HFFc6 (cell line): ENCODE results near the gene KLHL30. TPM values are rescaled to one million over a fixed set of nuclear protein-coding genes. Genes with fewer than 3 reads are reported as not detected.

Source experiments
- DNase-seq: peaks from one replicate; pipeline ENCODE4 v3.0.0-alpha.2; 2018
- H3K27ac Mint-ChIP-seq: 2 replicates; pipeline ENCODE4 v1.8.0; 2020; ENCODE audit warnings: mild to moderate bottlenecking, mixed read lengths
- H3K27me3 Mint-ChIP-seq: 2 replicates; pipeline ENCODE4 v1.8.0; 2021; ENCODE audit warnings: mild to moderate bottlenecking, moderate library complexity, mixed read lengths; ENCODE audit not compliant: insufficient read depth
- H3K36me3 Mint-ChIP-seq: 2 replicates; pipeline ENCODE4 v1.8.0; 2021; ENCODE audit warnings: low read depth, mixed read lengths
- H3K4me1 Mint-ChIP-seq: 2 replicates; pipeline ENCODE4 v1.8.0; 2020; ENCODE audit warnings: low read depth, mixed read lengths
- H3K4me3 Mint-ChIP-seq: 2 replicates; pipeline ENCODE4 v1.8.0; 2020; ENCODE audit warnings: mild to moderate bottlenecking, moderate library complexity, mixed read lengths
- H3K9me3 Mint-ChIP-seq: 2 replicates; pipeline ENCODE4 v1.8.0; 2020; ENCODE audit warnings: mild to moderate bottlenecking, mixed read lengths
- total RNA-seq, 6 experiments: library from RNA; stranded (reverse); fragmentation: NEBNext Ultra II Directional; extraction: Animal tissue kit (Norgen Biotek cat#: 25700); gene quantifications; 2 replicates in 1 of 6; 3 replicates in 5 of 6; pipeline ENCODE4 v1.2.3, GENCODE V29; 2021
- TF ChIP-seq, protein P1 (sequence below): fragments of 200-600 bp; sonication (generic); IDR thresholded peaks from 2 replicates; pipeline ENCODE4 v1.5.0; 2021; ENCODE audit warnings: antibody characterized with exemption, mild to moderate bottlenecking

The KLHL30 gene
- total RNA-seq, 6 experiments from 2014 or later: 0.05 to 0.14 (median 0.12) TPM; not detected in 2

DNA sequence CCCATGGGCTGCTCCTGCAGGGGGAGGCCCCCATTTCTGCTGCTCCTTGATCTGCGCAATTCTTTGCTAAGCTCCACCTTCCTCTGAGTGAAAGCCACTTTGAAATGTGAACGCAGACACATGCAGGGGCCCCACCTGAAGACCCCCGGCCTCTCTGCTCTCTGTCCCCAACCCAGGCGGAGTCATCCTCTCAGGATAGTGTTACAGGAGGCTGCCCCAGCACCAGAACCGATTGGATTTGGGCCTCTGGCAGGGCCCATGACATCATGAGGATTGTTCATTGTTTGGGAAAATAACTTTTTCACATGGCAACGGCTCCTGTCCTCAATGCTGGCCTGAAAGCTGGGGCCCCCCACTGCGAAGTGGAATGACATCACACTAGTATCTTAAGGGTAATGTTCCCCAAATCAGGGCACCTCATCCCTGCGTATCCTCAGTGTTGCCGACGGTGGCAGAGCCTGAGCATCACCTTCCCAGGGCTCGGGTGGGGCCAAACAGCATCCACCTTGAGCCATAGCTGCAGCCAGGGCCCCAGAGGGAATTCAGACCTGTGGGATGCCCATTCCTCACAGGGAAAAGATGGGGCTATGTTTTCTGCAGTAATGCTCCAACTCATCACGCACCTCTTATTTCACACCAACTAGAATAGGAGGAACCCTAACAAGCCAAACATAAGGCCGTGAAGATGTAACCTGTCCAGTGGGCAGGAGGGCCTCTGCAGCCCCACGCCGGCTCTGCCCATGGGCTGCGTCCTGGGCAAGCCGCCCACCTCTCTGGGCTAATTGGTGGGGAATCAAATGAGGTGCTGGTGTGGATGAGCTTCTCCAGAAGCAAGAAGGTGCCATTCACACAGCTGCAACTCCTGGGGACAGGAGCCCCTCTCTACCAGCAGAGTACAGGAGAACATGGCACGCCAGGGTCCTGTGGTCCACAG, 17.6 kb downstream of the KLHL30 start:
- H3K4me3 Mint-ChIP-seq: no peak overlapping the region
- DNase-seq: no peak
- peak overlapping the region; percentile 82 for H3K27ac Mint-ChIP-seq
- no peaks in the 10 kb centered on the region for H3K27me3 Mint-ChIP-seq
- TF ChIP-seq, protein P1, sequence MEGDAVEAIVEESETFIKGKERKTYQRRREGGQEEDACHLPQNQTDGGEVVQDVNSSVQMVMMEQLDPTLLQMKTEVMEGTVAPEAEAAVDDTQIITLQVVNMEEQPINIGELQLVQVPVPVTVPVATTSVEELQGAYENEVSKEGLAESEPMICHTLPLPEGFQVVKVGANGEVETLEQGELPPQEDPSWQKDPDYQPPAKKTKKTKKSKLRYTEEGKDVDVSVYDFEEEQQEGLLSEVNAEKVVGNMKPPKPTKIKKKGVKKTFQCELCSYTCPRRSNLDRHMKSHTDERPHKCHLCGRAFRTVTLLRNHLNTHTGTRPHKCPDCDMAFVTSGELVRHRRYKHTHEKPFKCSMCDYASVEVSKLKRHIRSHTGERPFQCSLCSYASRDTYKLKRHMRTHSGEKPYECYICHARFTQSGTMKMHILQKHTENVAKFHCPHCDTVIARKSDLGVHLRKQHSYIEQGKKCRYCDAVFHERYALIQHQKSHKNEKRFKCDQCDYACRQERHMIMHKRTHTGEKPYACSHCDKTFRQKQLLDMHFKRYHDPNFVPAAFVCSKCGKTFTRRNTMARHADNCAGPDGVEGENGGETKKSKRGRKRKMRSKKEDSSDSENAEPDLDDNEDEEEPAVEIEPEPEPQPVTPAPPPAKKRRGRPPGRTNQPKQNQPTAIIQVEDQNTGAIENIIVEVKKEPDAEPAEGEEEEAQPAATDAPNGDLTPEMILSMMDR: no peak
- H3K9me3 Mint-ChIP-seq: no peaks in the 10 kb centered on the region; the same call in 1 of the 2 replicates
- peaks cover 10% of the 10 kb centered on the region for H3K4me1 Mint-ChIP-seq
- H3K36me3 Mint-ChIP-seq: no peaks in the 10 kb centered on the region

GRCh38 chr2:238157506-238158017, 19.1 kb downstream of the KLHL30 start:
- Mint-ChIP-seq H3K27ac (no peak overlapping the region), H3K27me3 (no peaks in the 10 kb centered on the region; the same call in 1 of the 2 replicates), H3K4me1 (peaks cover 10% of the 10 kb centered on the region), H3K36me3 (no peaks in the 10 kb centered on the region), H3K9me3 (no peaks in the 10 kb centered on the region; the same call in 1 of the 2 replicates), H3K4me3 (no peak overlapping the region)
- DNase-seq: no peak
- TF ChIP-seq, protein P1: no peak

DNA sequence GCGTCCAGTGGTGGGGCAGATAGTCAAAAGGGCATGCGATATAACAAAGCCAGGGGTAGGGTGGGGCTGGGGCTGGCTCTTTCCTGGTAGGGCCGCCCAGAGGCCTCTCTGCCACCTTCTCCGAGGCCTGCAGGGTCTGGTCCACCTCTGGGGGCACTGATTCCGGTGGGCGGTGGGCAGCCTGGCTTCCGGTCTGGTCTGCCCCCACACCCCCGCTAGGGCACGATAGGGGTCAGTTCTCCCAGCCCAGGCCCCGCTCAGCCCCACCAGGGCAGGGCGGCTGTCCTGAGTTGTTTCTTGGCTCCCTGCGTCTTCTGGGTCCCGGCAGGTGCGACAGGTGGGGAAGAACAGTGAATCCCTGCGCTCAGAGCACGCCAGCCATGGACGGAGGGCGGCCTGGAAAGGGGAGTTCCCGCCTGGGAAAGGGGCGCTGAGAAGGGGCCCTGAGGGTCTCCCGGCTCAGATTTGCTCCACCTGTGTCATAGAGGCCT, 19.6 kb downstream of the KLHL30 start:
- Mint-ChIP-seq H3K27me3 (no peaks in the 10 kb centered on the region; the same call in 1 of the 2 replicates), H3K27ac (no peak overlapping the region), H3K4me1 (peaks cover 10% of the 10 kb centered on the region), H3K4me3 (no peak overlapping the region), H3K36me3 (no peaks in the 10 kb centered on the region), H3K9me3 (no peaks in the 10 kb centered on the region; the same call in 1 of the 2 replicates)
- no peak for DNase-seq
- TF ChIP-seq, protein P1: no peak

DNA sequence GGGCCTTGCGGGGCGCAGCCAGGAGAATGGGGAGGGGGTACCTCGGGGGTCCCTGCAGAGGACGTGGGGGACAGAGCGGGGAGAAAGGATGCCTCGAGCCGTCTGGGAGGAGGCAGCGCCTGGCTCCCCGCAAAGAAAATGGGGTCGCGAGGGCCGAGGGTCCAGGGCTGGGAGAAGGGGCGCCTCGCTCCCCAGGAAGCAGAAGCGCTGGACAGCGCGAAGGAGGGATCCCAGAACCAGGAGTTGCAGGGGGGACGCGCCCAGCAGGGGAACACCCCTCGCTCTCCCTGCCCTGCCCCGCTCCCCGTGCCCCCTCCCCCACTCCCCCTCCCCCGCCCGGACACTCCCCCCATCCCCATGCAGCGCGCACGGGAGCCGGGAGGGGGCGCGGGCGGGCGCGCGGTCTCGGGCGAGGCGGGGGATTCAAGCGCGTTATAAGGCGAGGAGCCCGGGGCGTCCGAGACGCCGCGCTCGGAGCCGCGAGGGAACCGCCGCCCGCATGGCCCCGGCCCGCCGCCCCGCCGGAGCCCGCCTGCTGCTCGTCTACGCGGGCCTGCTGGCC, 20.1 kb downstream of the KLHL30 start, which contains the start of gene ERFE:
TSS of gene ERFE (plus strand) at position 462 of the 562 bp plus-strand sequence. CDS start at position 500, 38 bp downstream.
- Mint-ChIP-seq H3K27me3 (no peaks in the 10 kb centered on the region; the same call in 1 of the 2 replicates), H3K4me3 (peak within 1 kb of the TSS; percentile 47; the same call in 1 of the 2 replicates), H3K36me3 (no peaks in the 10 kb centered on the region), H3K4me1 (peaks cover 10% of the 10 kb centered on the region), H3K27ac (no peak within 1 kb of the TSS), H3K9me3 (no peaks in the 10 kb centered on the region; the same call in 1 of the 2 replicates)
- no peak for DNase-seq
- TF ChIP-seq, protein P1: peak; percentile 71

DNA sequence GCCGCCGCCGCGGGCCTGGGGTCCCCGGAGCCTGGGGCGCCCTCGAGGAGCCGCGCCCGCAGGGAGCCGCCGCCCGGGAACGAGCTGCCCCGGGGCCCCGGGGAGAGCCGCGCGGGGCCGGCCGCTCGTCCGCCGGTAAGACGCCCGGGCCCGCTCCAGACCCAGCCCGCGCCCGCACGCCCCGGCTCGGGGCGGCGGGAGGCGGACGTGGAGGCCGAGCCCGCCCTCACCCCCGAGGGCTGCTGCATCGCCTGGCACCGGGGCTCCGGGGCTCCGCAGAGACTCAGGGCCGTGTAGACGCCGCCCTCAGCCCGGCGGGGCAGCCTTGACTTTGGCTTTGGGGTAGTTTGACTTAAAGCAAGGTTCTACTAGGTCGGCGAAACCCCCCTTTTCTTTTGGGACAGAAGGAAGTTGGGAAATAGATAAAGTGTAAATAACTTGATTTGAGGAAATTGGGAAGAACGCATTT, 20.6 kb downstream of the KLHL30 start:
- no peak overlapping the region for H3K27ac Mint-ChIP-seq
- TF ChIP-seq, protein P1: no peak
- DNase-seq: no peak
- H3K4me3 Mint-ChIP-seq: peak overlapping the region; percentile 47; the same call in 1 of the 2 replicates
- no peaks in the 10 kb centered on the region; the same call in 1 of the 2 replicates for H3K9me3 Mint-ChIP-seq
- H3K36me3 Mint-ChIP-seq: no peaks in the 10 kb centered on the region
- H3K4me1 Mint-ChIP-seq: peaks cover 10% of the 10 kb centered on the region
- no peaks in the 10 kb centered on the region; the same call in 1 of the 2 replicates for H3K27me3 Mint-ChIP-seq
